Measurements from ENCODE around the gene OR9A2. TPM values are rescaled to one million over a fixed set of nuclear protein-coding genes. Genes with fewer than 3 reads are reported as not detected.

OR9A2 gene
- total RNA-seq, 1 donor: not detected

DNA sequence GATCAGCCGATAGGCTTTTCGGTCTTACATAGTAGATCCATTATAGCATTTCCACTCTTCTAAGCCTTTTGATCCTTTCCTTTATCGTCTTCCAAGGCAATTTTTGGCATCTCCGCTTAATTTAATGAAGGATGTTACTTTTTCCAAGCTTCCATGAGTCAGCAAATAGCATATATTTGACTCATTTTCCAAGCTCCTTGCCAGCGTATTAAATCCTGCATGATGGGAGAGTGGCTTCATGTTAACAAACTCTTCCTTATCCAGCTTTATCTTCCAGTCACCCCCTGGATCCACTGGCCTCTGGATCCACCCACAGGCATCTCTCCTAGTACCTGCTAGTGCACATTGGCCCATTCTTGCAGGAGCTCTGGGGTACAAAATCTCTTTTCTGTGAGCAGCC lies 13.0 kb downstream of the OR9A2 start:
- no peak overlapping the region for H3K4me3 ChIP-seq (ENCODE audit: low read depth, low read length)
- DNase-seq (ENCODE audit: low read depth): peak; percentile 60
- TF ChIP-seq, protein P1, sequence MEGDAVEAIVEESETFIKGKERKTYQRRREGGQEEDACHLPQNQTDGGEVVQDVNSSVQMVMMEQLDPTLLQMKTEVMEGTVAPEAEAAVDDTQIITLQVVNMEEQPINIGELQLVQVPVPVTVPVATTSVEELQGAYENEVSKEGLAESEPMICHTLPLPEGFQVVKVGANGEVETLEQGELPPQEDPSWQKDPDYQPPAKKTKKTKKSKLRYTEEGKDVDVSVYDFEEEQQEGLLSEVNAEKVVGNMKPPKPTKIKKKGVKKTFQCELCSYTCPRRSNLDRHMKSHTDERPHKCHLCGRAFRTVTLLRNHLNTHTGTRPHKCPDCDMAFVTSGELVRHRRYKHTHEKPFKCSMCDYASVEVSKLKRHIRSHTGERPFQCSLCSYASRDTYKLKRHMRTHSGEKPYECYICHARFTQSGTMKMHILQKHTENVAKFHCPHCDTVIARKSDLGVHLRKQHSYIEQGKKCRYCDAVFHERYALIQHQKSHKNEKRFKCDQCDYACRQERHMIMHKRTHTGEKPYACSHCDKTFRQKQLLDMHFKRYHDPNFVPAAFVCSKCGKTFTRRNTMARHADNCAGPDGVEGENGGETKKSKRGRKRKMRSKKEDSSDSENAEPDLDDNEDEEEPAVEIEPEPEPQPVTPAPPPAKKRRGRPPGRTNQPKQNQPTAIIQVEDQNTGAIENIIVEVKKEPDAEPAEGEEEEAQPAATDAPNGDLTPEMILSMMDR (IDR thresholded peaks at IDR 0.05; ENCODE audit: insufficient read depth, low read depth, low read length): no peak

DNA sequence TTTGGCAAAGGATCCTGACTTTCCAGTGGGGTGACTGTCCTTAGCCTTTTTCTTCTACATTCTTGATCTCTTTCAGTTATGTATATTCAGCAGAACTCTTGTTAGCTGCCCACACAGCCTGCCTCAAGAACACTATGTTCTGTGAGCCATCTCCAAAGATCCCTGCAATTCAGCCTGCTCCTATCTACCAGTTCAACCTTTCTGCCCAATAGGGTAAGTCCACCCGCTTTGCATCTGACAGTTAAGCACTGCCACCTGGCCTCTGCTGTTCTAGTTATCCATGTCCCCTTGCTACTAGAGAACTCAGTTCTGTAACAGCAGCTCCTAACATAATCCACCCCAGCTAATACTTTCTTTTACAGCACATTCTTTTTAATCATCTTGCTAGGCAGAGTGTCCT lies 13.5 kb downstream of the OR9A2 start:
- H3K4me3 ChIP-seq (ENCODE audit: low read depth, low read length): no peak overlapping the region
- DNase-seq (ENCODE audit: low read depth): no peak
- TF ChIP-seq, protein P1 (IDR thresholded peaks at IDR 0.05; ENCODE audit: insufficient read depth, low read depth, low read length): no peak

DNA sequence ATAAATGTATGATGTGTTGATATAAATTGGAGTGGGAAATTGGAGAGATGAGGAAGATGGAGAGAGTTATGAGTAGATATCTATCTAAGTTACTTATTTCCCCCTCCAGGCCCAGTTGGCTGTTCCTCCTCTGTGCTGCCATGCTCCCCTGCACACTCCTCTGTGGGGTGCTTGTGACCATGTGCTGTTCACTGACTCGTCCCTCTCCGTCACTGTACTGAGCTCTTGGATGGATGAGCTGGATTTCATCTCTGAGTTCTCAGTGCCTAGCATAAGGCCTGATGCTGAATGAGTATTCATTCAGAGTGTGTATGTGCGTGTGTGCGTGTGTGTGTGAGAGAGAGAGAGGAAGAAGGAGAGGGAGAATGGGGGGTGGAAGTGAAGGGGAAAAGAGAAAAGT lies 14.5 kb downstream of the OR9A2 start:
- no peak overlapping the region for H3K4me3 ChIP-seq (ENCODE audit: low read depth, low read length)
- DNase-seq (ENCODE audit: low read depth): no peak
- TF ChIP-seq, protein P1 (IDR thresholded peaks at IDR 0.05; ENCODE audit: insufficient read depth, low read depth, low read length): no peak

DNA sequence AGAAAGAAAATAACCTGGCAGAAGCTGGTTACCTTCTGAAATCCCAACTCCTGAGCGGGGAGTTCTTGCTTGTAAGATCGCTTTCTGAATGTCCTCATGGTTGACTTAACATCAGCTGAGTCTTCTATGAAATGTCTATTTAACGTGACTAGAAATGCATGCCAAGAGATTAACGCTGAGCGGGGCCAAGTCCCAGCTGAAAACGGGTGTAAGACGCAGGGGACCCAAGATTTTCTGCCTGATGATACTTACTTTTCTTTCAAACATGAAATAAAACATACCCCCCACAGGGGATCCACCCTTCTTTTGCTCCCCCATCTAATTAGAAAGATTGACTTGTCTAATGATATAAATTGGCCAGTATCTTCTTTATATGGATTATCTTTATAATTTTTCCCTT lies 14.9 kb downstream of the OR9A2 start:
- TF ChIP-seq, protein P1 (IDR thresholded peaks at IDR 0.05; ENCODE audit: insufficient read depth, low read depth, low read length): no peak
- H3K4me3 ChIP-seq (ENCODE audit: low read depth, low read length): no peak overlapping the region
- no peak for DNase-seq (ENCODE audit: low read depth)

DNA sequence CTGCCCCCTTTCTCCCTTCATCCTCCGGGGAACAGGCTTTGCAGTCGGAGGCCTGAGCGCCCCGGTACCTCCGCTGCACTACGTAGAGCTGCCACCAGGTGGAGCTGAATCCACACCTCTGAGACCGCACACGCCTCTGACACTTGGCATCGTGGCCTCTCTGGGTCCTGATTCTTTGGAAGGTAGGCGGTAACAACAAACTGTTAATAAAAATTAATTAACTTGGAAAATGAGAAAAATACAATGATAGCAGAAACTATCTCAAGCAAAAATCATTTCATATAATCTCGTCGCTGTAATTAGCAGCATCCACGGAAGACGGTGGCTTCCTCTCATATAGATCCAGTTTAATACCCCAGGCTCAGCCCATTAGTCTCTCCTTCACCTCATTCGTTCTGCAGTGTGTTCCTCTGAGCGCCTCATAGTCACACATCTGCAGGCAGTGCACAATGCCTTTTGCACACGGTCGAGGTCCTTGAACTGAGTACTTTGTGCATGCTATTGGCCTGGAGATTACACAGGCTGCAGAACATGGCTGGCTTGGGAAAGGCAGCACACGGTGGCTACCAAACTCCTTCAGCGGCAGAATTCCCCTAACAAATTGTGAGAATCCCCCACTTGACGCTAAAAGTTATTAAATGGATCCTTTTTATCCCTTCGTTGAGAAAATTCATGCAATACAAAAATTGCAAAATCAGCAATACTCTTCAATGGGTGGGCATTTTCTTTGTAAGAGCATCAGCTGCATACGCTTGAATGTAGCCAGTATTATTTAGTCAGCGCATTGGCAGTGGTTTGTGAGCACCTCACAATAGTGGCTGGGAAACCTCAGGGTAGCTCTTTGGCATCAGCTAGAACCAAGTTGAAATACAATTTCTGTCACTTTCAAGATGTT lies 18.7 kb downstream of the OR9A2 start:
- no peak overlapping the region for H3K4me3 ChIP-seq (ENCODE audit: low read depth, low read length)
- DNase-seq (ENCODE audit: low read depth): peak; percentile 62
- TF ChIP-seq, protein P1 (IDR thresholded peaks at IDR 0.05; ENCODE audit: insufficient read depth, low read depth, low read length): peak; percentile 98

DNA sequence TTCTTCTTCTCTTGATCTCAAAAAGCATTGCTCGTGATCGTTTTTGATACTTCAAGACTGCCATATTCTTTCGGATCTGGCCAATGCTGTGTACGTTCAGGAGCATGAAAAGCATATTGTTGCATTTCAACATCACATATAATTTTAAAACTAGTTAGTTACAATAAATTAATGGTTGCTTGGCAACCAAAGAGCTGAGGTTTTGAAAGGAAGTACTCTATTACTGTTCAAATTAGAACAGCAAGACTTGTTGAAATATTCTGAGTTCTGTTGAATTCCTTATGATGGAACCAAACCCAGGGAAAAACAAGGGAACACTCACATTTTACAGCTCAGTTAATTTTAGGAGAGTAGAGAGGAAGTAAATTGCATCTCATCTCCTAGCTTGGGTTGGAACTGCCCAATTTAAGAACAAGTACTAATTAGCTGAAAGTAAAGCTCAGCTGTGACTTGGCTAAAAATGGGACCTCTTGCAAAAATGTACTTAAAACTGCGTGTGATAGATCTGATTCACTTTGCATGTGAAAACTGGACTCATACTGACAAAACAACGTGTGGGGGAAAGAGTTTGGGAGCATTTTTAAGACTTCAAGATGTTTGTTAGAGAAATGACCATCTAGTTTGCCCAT lies 21.2 kb downstream of the OR9A2 start:
- no peak for DNase-seq (ENCODE audit: low read depth)
- H3K4me3 ChIP-seq (ENCODE audit: low read depth, low read length): no peak overlapping the region
- TF ChIP-seq, protein P1 (IDR thresholded peaks at IDR 0.05; ENCODE audit: insufficient read depth, low read depth, low read length): no peak

Measured in fibroblast of villous mesenchyme (primary cell).